Measurements from ENCODE around the gene DOCK4.

DOCK4 gene

GRCh38 chr7:111690364-111691111 is 515.7 kb downstream of the DOCK4 start:
- no peak for DNase-seq (ENCODE audit: low read depth in 1 of 2, low spot score in 1 of 2)

GRCh38 chr7:111685349-111685748 is 520.9 kb downstream of the DOCK4 start:
- DNase-seq (ENCODE audit: low read depth in 1 of 2, low spot score in 1 of 2): no peak

- DNase-seq (ENCODE audit: low read depth in 1 of 2, low spot score in 1 of 2): no peak
Measured at GRCh38 chr7:111682588-111683340, 523.4 kb downstream of the DOCK4 start.

GRCh38 chr7:111681242-111681641 is 525.0 kb downstream of the DOCK4 start:
- no peak for DNase-seq (ENCODE audit: low read depth in 1 of 2, low spot score in 1 of 2)

GRCh38 chr7:111678986-111679385 is 527.2 kb downstream of the DOCK4 start:
- DNase-seq (ENCODE audit: low read depth in 1 of 2, low spot score in 1 of 2): no peak

- DNase-seq (ENCODE audit: low read depth in 1 of 2, low spot score in 1 of 2): no peak
Measured at GRCh38 chr7:111678281-111678680, 527.9 kb downstream of the DOCK4 start.

GRCh38 chr7:111677848-111678247 is 528.4 kb downstream of the DOCK4 start:
- DNase-seq (ENCODE audit: low read depth in 1 of 2, low spot score in 1 of 2): no peak

GRCh38 chr7:111676811-111677210 is 529.4 kb downstream of the DOCK4 start:
- no peak for DNase-seq (ENCODE audit: low read depth in 1 of 2, low spot score in 1 of 2)

All from activated T-helper 1 cell treated with anti-CD3 and anti-CD28 coated beads, Interleukin-2, amount 50 U/mL, for 16 hours (primary cell).